ENCODE data around the gene SF3A1. TPM values are rescaled to one million over a fixed set of nuclear protein-coding genes. Genes with fewer than 3 reads are reported as not detected.

The SF3A1 gene
- total RNA-seq, 1 experiment from 2014 or later, result 230 TPM

DNA sequence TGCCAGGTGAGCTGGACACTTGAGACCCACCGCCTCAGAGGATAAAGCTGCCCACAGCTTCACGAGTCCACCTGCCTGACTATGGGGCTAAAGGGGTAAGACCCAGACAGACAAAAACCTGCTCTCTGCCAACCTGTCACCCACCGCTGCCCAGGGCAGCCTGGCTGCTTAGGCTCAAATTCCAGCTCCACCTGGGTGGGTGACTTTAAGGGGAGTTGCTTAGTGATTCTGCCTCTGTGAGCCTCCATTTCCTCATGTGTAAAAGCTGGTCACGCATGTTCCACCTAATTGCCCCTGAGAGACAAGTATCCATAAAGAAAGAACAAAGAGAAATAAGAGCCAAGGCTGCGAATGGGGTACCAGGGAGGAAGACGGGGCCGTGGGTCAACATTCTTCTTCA lies 63.7 kb downstream of the SF3A1 start:
- H3K9me3 ChIP-seq (ENCODE audit: control insufficient read depth in 1 of 2, insufficient read depth in 1 of 2, low read depth in 1 of 2, low read length in 2 of 2), result no peaks in the 10 kb centered on the region
- no TSS peak for BruUV-seq (replicated peaks)
- no peaks in the 10 kb centered on the region for H3K9me2 ChIP-seq (ENCODE audit: insufficient read depth)
- no peak overlapping the region for H3K4me3 ChIP-seq (replicated peaks in 1 of 2; ENCODE audit: low read depth in 1 of 2, low read length in 2 of 2)
- H3K4me1 ChIP-seq (ENCODE audit: control insufficient read depth in 1 of 2, insufficient read depth in 2 of 2, low read length in 2 of 2), result peaks cover 31 to 32% of the 10 kb centered on the region in 2 experiments
- H3K79me2 ChIP-seq (ENCODE audit: insufficient read depth, low read length), result no peaks in the 10 kb centered on the region
- no peaks in the 10 kb centered on the region for H3K27me3 ChIP-seq (ENCODE audit: insufficient read depth, low read length)
- ChIA-PET RAD21 (ENCODE audit: low non-redundant PET in 1 of 2, low total read pairs in 2 of 2, uncharacterized antibody in 2 of 2, unreplicated experiment in 2 of 2) (interaction anchor here in 1 of 2 experiments (0.6 kb wide), 1 partner anchor 10 kb away, joined by 3 read pairs; no protein-coding TSS in a partner anchor), POLR2A (no interaction called here), CTCF (no interaction called here)
- H4K20me1 ChIP-seq (ENCODE audit: insufficient read depth), result no peaks in the 10 kb centered on the region
- TF ChIP-seq, protein P1, sequence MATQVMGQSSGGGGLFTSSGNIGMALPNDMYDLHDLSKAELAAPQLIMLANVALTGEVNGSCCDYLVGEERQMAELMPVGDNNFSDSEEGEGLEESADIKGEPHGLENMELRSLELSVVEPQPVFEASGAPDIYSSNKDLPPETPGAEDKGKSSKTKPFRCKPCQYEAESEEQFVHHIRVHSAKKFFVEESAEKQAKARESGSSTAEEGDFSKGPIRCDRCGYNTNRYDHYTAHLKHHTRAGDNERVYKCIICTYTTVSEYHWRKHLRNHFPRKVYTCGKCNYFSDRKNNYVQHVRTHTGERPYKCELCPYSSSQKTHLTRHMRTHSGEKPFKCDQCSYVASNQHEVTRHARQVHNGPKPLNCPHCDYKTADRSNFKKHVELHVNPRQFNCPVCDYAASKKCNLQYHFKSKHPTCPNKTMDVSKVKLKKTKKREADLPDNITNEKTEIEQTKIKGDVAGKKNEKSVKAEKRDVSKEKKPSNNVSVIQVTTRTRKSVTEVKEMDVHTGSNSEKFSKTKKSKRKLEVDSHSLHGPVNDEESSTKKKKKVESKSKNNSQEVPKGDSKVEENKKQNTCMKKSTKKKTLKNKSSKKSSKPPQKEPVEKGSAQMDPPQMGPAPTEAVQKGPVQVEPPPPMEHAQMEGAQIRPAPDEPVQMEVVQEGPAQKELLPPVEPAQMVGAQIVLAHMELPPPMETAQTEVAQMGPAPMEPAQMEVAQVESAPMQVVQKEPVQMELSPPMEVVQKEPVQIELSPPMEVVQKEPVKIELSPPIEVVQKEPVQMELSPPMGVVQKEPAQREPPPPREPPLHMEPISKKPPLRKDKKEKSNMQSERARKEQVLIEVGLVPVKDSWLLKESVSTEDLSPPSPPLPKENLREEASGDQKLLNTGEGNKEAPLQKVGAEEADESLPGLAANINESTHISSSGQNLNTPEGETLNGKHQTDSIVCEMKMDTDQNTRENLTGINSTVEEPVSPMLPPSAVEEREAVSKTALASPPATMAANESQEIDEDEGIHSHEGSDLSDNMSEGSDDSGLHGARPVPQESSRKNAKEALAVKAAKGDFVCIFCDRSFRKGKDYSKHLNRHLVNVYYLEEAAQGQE (IDR thresholded peaks at IDR 0.05; ENCODE audit: low read depth), result no peak
- TF ChIP-seq EZH2phosphoT487 (IDR thresholded peaks at IDR 0.05; ENCODE audit: borderline replicate concordance), result no peak
- TF ChIP-seq, protein P2, sequence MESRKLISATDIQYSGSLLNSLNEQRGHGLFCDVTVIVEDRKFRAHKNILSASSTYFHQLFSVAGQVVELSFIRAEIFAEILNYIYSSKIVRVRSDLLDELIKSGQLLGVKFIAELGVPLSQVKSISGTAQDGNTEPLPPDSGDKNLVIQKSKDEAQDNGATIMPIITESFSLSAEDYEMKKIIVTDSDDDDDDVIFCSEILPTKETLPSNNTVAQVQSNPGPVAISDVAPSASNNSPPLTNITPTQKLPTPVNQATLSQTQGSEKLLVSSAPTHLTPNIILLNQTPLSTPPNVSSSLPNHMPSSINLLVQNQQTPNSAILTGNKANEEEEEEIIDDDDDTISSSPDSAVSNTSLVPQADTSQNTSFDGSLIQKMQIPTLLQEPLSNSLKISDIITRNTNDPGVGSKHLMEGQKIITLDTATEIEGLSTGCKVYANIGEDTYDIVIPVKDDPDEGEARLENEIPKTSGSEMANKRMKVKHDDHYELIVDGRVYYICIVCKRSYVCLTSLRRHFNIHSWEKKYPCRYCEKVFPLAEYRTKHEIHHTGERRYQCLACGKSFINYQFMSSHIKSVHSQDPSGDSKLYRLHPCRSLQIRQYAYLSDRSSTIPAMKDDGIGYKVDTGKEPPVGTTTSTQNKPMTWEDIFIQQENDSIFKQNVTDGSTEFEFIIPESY (IDR thresholded peaks at IDR 0.05; ENCODE audit: extremely low read depth, insufficient replicate concordance, low read length), result no peak
- TF ChIP-seq POLR2AphosphoS5 (IDR thresholded peaks at IDR 0.05; ENCODE audit: low read depth, low read length), result no peak
- TF ChIP-seq, protein P3, sequence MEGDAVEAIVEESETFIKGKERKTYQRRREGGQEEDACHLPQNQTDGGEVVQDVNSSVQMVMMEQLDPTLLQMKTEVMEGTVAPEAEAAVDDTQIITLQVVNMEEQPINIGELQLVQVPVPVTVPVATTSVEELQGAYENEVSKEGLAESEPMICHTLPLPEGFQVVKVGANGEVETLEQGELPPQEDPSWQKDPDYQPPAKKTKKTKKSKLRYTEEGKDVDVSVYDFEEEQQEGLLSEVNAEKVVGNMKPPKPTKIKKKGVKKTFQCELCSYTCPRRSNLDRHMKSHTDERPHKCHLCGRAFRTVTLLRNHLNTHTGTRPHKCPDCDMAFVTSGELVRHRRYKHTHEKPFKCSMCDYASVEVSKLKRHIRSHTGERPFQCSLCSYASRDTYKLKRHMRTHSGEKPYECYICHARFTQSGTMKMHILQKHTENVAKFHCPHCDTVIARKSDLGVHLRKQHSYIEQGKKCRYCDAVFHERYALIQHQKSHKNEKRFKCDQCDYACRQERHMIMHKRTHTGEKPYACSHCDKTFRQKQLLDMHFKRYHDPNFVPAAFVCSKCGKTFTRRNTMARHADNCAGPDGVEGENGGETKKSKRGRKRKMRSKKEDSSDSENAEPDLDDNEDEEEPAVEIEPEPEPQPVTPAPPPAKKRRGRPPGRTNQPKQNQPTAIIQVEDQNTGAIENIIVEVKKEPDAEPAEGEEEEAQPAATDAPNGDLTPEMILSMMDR (IDR thresholded peaks at IDR 0.05 in 2 of 3, conservative IDR thresholded peaks at IDR 0.05 in 1 of 3; ENCODE audit: borderline replicate concordance in 1 of 3, insufficient read depth in 1 of 3, low read depth in 2 of 3, low read length in 2 of 3), result no peak
- TF ChIP-seq ZFX (IDR thresholded peaks at IDR 0.05), result no peak
- TF ChIP-seq EGR1 (IDR thresholded peaks at IDR 0.05; ENCODE audit: low read depth), result no peak
- no peak for TF ChIP-seq ELF1 (IDR thresholded peaks at IDR 0.05; ENCODE audit: borderline replicate concordance, low read depth)
- TF ChIP-seq POLR2A (IDR thresholded peaks at IDR 0.05; ENCODE audit: borderline replicate concordance, extremely low read depth, insufficient read depth, insufficient read length), result no peak
- no peak for TF ChIP-seq RAD21 (IDR thresholded peaks at IDR 0.05; ENCODE audit: low read depth)
- TF ChIP-seq TCF7L2 (IDR thresholded peaks at IDR 0.05; ENCODE audit: borderline replicate concordance, extremely low read depth, insufficient read depth, insufficient read length), result no peak
- TF ChIP-seq FOSL1 (IDR thresholded peaks at IDR 0.05; ENCODE audit: low read depth), result no peak
- TF ChIP-seq SP1 (IDR thresholded peaks at IDR 0.05; ENCODE audit: low read depth), result no peak
- H3K9ac ChIP-seq (ENCODE audit: low read length), result no peak overlapping the region
- H3K36me3 ChIP-seq (ENCODE audit: control insufficient read depth in 1 of 2, insufficient read depth in 2 of 2, low read length in 2 of 2), result peaks cover 2 to 4% of the 10 kb centered on the region in 2 experiments; a peak in 2 of 4 replicates
- H3K4me2 ChIP-seq (ENCODE audit: low read length), result no peak overlapping the region
- no peak overlapping the region for H2AFZ ChIP-seq (ENCODE audit: low read depth, low read length, poor library complexity, severe bottlenecking)
- intact Hi-C loops (cut with micrococcal nuclease), result no loop called here
- ATAC-seq, result no peak
- no peak overlapping the region for H3K27ac ChIP-seq (ENCODE audit: low read depth, low read length)
- no peak for DNase-seq (ENCODE audit: low read depth, low spot score)
